ENCODE results near the gene NT5C1B.

GRCh38 chr2:18531194-18531593 lies 58.2 kb downstream of the NT5C1B start:
- TF ChIP-seq CTCF (IDR thresholded peaks at IDR 0.05) = no peak
- TF ChIP-seq POLR2A (IDR thresholded peaks at IDR 0.05) = no peak
